ENCODE measurements around the gene POLL.

POLL gene

GRCh38 chr10:101560298-101561067, 27.6 kb downstream of the POLL start:
- no peak for DNase-seq (ENCODE audit: low read depth)

- no peak for DNase-seq (ENCODE audit: low read depth)
Observed at GRCh38 chr10:101559596-101560297, 28.3 kb downstream of the POLL start.

- no peak for DNase-seq (ENCODE audit: low read depth)
Observed at GRCh38 chr10:101558671-101559595, 29.1 kb downstream of the POLL start.

- DNase-seq (ENCODE audit: low read depth), result no peak
Observed at GRCh38 chr10:101558204-101558603, 29.9 kb downstream of the POLL start.

GRCh38 chr10:101557541-101557940, 30.5 kb downstream of the POLL start:
- DNase-seq (ENCODE audit: low read depth), result no peak

GRCh38 chr10:101552442-101552841, 35.6 kb downstream of the POLL start:
- DNase-seq (ENCODE audit: low read depth), result no peak

GRCh38 chr10:101550965-101551364, 37.1 kb downstream of the POLL start:
- DNase-seq (ENCODE audit: low read depth), result no peak

- DNase-seq (ENCODE audit: low read depth), result no peak
Observed at GRCh38 chr10:101545898-101546297, 42.2 kb downstream of the POLL start.

- no peak for DNase-seq (ENCODE audit: low read depth)
Observed at GRCh38 chr10:101538446-101538845, 49.6 kb downstream of the POLL start.

GRCh38 chr10:101536800-101537199, 51.3 kb downstream of the POLL start:
- no peak for DNase-seq (ENCODE audit: low read depth)

GRCh38 chr10:101535949-101536348, 52.1 kb downstream of the POLL start:
- DNase-seq (ENCODE audit: low read depth), result no peak

GRCh38 chr10:101529725-101530553, 58.1 kb downstream of the POLL start:
- no peak for DNase-seq (ENCODE audit: low read depth)

GRCh38 chr10:101529207-101529606, 58.9 kb downstream of the POLL start:
- DNase-seq (ENCODE audit: low read depth), result no peak
